Liver (tissue), 3 donors: ENCODE measurements around the gene COMMD10.

Experiments used
- CTCF ChIP-seq: fragments of 150-350 bp; IDR thresholded peaks from 2 replicates; pipeline ENCODE4 v1.5.1; 2017; ENCODE audit warnings: improper control_type of control experiment, low read depth, low read length; ENCODE audit not compliant: missing input control
- RAD21 ChIP-seq, 2 donors: IDR thresholded peaks; 2 replicates each; pipeline ENCODE4 v1.6.1; 2016; ENCODE audit warnings: antibody characterized with exemption in 2 of 2, mild to moderate bottlenecking in 2 of 2
- donor health status: healthy.
- donor health status: healthy.

- TF ChIP-seq CTCF (no peak), RAD21 (IDR thresholded peaks at IDR 0.05) (peak in 1 of 2 donors; percentile 22)
Measured at GRCh38 chr5:116320486-116320885, 235.7 kb downstream of the COMMD10 start.
